ENCODE results near the gene CDON. TPM values are rescaled to one million over a fixed set of nuclear protein-coding genes. Genes with fewer than 3 reads are reported as not detected.

CDON gene
- total and polyA plus RNA-seq, 2 donors from 2014 or later: 0.45 to 4.0 TPM

DNA sequence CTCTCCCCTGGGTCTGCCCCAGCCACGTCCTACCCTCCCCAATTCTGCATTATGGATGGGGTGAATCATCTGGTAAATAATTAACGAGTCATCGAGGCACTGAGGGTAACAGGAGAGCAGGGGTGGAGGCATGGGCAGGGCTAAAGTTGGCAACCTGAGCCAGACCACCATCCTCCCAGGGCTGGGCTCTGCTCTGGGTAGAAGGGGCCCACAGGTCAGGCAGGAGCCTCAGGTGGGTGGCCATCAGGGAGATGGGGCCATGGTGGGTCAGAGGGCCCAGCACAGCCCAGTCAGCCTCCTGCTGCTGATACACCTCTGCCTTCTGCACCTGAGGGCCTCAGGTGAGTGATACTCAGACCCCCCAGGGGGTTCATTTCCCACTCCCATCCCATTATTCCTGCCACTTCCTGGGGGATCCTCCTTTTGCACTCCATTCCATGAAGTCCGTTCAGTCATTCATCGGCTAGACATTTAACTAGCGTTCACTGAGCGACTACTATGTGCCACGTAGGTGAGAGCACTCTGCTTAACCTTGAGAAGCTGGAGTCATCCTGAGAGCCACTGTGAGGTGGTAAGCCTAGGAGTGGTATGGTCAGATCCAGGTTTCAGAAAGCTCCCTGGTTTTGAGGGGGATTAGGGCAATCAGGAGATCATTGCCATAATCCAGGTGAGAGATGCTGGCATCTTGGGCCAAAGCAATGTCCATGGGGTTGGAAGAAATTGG is 116.7 kb downstream of the CDON start, which contains the start of gene VSIG10L2:
VSIG10L2 (plus strand) TSS at position 248 of the 724 bp plus-strand sequence; CDS start at position 260, 12 bp downstream.
- DNase-seq (no peak), FAIRE-seq (no peak)
- no peak within 1 kb of the TSS for H3K4me3 ChIP-seq (ENCODE audit: low read length in 3 of 3)
- intact Hi-C loops (cut with DNase I): no loop called here
- H3K27me3 ChIP-seq (ENCODE audit: control insufficient read depth, insufficient read depth, low read length): no peaks in the 10 kb centered on the region
- H3K27ac ChIP-seq (ENCODE audit: low read depth in 2 of 2, low read length in 2 of 2): no peak within 1 kb of the TSS
- no peaks in the 10 kb centered on the region for H3K36me3 ChIP-seq (ENCODE audit: control insufficient read depth in 2 of 3, insufficient read depth in 3 of 3, low read length in 3 of 3)
- H3K9ac ChIP-seq (ENCODE audit: low read length in 3 of 3): no peak within 1 kb of the TSS
- no peaks in the 10 kb centered on the region for H3K9me3 ChIP-seq (ENCODE audit: control insufficient read depth in 2 of 3, insufficient read depth in 1 of 3, low read length in 3 of 3)
- H3K4me1 ChIP-seq (ENCODE audit: control insufficient read depth in 2 of 3, insufficient read depth in 2 of 3, low read depth in 1 of 3, low read length in 3 of 3): no peaks in the 10 kb centered on the region
- TF ChIP-seq, protein P1, sequence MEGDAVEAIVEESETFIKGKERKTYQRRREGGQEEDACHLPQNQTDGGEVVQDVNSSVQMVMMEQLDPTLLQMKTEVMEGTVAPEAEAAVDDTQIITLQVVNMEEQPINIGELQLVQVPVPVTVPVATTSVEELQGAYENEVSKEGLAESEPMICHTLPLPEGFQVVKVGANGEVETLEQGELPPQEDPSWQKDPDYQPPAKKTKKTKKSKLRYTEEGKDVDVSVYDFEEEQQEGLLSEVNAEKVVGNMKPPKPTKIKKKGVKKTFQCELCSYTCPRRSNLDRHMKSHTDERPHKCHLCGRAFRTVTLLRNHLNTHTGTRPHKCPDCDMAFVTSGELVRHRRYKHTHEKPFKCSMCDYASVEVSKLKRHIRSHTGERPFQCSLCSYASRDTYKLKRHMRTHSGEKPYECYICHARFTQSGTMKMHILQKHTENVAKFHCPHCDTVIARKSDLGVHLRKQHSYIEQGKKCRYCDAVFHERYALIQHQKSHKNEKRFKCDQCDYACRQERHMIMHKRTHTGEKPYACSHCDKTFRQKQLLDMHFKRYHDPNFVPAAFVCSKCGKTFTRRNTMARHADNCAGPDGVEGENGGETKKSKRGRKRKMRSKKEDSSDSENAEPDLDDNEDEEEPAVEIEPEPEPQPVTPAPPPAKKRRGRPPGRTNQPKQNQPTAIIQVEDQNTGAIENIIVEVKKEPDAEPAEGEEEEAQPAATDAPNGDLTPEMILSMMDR (IDR thresholded peaks at IDR 0.05; ENCODE audit: borderline replicate concordance, extremely low read depth, insufficient read depth): no peak

DNA sequence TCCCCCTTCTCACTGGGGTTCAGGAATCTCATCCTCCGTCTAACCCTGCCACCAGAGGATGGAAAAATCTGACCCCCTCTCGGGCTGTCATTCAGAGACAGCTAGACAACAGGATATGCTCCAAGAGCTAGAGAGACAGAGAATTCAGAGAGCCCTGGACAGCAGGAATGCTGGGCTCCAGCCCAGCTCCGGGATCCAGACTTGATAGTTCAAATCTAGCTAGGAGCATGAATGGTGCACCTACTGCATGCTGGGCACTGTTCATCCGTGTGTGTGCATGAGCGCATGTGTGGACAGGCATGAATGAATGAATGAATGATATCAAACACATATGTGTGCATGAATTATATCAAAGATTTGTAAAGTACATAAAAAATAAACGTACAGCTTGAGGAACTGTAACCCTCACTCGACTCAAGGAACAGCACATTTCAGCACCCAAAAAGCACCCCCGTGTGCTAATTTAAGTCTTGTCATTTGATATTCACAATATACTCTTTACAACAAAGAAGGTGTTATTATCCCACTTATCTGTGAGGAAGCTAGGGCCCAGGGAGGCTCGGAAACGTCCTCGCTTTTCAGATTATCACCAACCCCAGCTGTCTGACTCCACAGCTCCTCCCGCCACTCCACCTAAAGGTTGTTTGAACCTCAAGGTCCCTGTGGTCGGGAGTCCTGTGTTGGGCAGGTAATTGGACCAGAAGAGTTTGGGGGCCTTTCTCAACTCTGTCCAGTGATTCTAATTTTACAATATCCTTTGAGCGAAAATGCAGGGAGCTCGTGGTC is 117.5 kb downstream of the CDON start:
- Histone ChIP-seq H3K27ac (ENCODE audit: low read depth in 2 of 2, low read length in 2 of 2) (no peak overlapping the region), H3K9me3 (ENCODE audit: control insufficient read depth in 2 of 3, insufficient read depth in 1 of 3, low read length in 3 of 3) (no peaks in the 10 kb centered on the region), H3K36me3 (ENCODE audit: control insufficient read depth in 2 of 3, insufficient read depth in 3 of 3, low read length in 3 of 3) (no peaks in the 10 kb centered on the region), H3K4me3 (ENCODE audit: low read length in 3 of 3) (no peak overlapping the region), H3K4me1 (ENCODE audit: control insufficient read depth in 2 of 3, insufficient read depth in 2 of 3, low read depth in 1 of 3, low read length in 3 of 3) (no peaks in the 10 kb centered on the region), H3K9ac (ENCODE audit: low read length in 3 of 3) (no peak overlapping the region), H3K27me3 (ENCODE audit: control insufficient read depth, insufficient read depth, low read length) (no peaks in the 10 kb centered on the region)
- no peak for DNase-seq
- FAIRE-seq: no peak
- TF ChIP-seq, protein P1 (IDR thresholded peaks at IDR 0.05; ENCODE audit: borderline replicate concordance, extremely low read depth, insufficient read depth): no peak
- intact Hi-C loops (cut with DNase I): no loop called here

DNA sequence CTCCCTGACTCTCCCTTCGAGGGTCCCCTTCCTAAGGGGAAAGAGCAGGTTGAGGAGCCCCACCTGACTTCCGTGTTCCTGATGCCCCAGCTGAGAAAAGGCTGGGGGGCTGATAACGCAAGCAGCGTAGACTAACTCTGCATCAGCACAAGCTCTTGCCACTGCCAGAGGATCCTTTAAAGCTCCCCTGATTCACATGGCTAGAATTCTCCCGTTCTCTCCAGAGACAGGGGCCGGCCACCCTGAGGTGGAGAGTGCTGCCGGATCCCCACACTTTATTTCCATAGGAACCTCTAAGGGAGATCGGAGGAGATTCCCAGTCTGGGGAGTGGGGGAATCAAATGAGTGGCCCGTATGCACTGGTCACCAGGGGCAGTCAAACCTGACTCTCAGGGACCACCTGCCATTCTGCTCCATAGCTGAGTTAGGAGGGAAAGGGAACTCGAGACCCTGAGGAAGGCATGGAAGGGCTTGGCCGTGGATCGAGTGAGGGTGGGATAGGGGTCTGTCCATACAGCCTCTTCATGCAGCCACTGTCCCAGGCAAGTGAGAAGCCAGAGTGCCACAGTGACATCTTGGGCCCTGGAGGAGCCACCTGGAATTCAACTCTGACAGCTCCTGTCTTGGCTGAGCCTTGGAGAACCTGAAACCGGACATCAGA is 118.2 kb downstream of the CDON start:
- no peaks in the 10 kb centered on the region for H3K4me1 ChIP-seq (ENCODE audit: control insufficient read depth in 2 of 3, insufficient read depth in 2 of 3, low read depth in 1 of 3, low read length in 3 of 3)
- H3K4me3 ChIP-seq (ENCODE audit: low read length in 3 of 3): no peak overlapping the region
- no peak overlapping the region for H3K27ac ChIP-seq (ENCODE audit: low read depth in 2 of 2, low read length in 2 of 2)
- DNase-seq: no peak
- H3K36me3 ChIP-seq (ENCODE audit: control insufficient read depth in 2 of 3, insufficient read depth in 3 of 3, low read length in 3 of 3): no peaks in the 10 kb centered on the region
- H3K27me3 ChIP-seq (ENCODE audit: control insufficient read depth, insufficient read depth, low read length): no peaks in the 10 kb centered on the region
- H3K9ac ChIP-seq (ENCODE audit: low read length in 3 of 3): no peak overlapping the region
- H3K9me3 ChIP-seq (ENCODE audit: control insufficient read depth in 2 of 3, insufficient read depth in 1 of 3, low read length in 3 of 3): no peaks in the 10 kb centered on the region
- TF ChIP-seq, protein P1 (IDR thresholded peaks at IDR 0.05; ENCODE audit: borderline replicate concordance, extremely low read depth, insufficient read depth): no peak
- FAIRE-seq: no peak
- intact Hi-C loops (cut with DNase I): no loop called here
